H1 (cell line): ENCODE results near the gene DIAPH1. TPM values are rescaled to one million over a fixed set of nuclear protein-coding genes. Genes with fewer than 3 reads are reported as not detected.

Experiments used
- CHD1 ChIP-seq: IDR thresholded peaks from 2 replicates; pipeline ENCODE4 v1.6.1; 2012; ENCODE audit warnings: low read depth, low read length, improper control_type of control experiment
- CTCF ChIP-seq, 3 experiments: IDR thresholded peaks; 1 replicate in 2 of 3; 2 replicates in 1 of 3; pipeline versions ENCODE4 v1.5.1 to v1.6.1; 2011; ENCODE audit warnings: low read length in 3 of 3, mild to moderate bottlenecking in 3 of 3, inconsistent platforms in 2 of 3, low read depth in 1 of 3, moderate library complexity in 1 of 3; ENCODE audit not compliant: insufficient read depth in 1 of 3; ENCODE audit errors: control extremely low read depth in 1 of 3
- GTF2F1 ChIP-seq: IDR thresholded peaks from 2 replicates; pipeline ENCODE4 v1.6.1; 2012; ENCODE audit warnings: low read depth, low read length, improper control_type of control experiment, borderline replicate concordance
- KDM5A ChIP-seq: fragments of 200-600 bp; IDR thresholded peaks from 2 replicates; pipeline ENCODE4 v1.7.1; 2012; ENCODE audit warnings: mild to moderate bottlenecking, low read length, inconsistent platforms, mixed read lengths
- SAP30 ChIP-seq: fragments of 300-600 bp; sonication (generic); IDR thresholded peaks from 2 replicates; pipeline ENCODE4 v1.7.1; 2012; ENCODE audit warnings: low read length, moderate library complexity, mild to moderate bottlenecking, inconsistent platforms; ENCODE audit not compliant: insufficient read depth, insufficient replicate concordance
- TAF7 ChIP-seq: optimal IDR thresholded peaks from 2 replicates; pipeline ENCODE3; 2011; ENCODE audit warnings: low read depth, mild to moderate bottlenecking, inconsistent platforms, low read length, moderate library complexity, borderline replicate concordance
- TEAD4 ChIP-seq: IDR thresholded peaks from 2 replicates; pipeline ENCODE4 v1.6.1; 2012; ENCODE audit warnings: low read depth, low read length, inconsistent platforms, mixed read lengths
- polyA plus RNA-seq, 7 experiments: library from polyadenylated mRNA; depleted of rRNA in 3 of 7; stranded (reverse) in 5 of 7; unstranded in 2 of 7; fragments of >200 nt in 5 of 7; fragments of 200-250 nt in 2 of 7; gene quantifications; 1 replicate in 5 of 7; 2 replicates in 1 of 7; 4 replicates in 1 of 7; pipeline versions ENCODE4 v1.2.1 to v1.2.3, GENCODE V29; 2011 to 2013; ENCODE audit warnings: missing spikeins in 2 of 7, mixed read lengths in 2 of 7
- total RNA-seq: library from RNA; stranded (reverse); fragmentation: NEBNext Ultra II Directional; extraction: Animal tissue kit (Norgen Biotek cat#: 25700); gene quantifications from 2 replicates; pipeline ENCODE4 v1.2.1, GENCODE V29; 2021
- TF ChIP-seq, protein P1 (sequence below): fragments of 300-600 bp; sonication (generic); IDR thresholded peaks from 2 replicates; pipeline ENCODE4 v1.7.1; 2012; ENCODE audit warnings: low read length, moderate library complexity, mild to moderate bottlenecking, inconsistent platforms; ENCODE audit not compliant: insufficient replicate concordance

DIAPH1 gene
- total and polyA plus RNA-seq, 2 of the 8 experiments (the other 6 are each of a cell fraction or from before 2014, with no cell fraction given) = 61.2 to 114 TPM

DNA sequence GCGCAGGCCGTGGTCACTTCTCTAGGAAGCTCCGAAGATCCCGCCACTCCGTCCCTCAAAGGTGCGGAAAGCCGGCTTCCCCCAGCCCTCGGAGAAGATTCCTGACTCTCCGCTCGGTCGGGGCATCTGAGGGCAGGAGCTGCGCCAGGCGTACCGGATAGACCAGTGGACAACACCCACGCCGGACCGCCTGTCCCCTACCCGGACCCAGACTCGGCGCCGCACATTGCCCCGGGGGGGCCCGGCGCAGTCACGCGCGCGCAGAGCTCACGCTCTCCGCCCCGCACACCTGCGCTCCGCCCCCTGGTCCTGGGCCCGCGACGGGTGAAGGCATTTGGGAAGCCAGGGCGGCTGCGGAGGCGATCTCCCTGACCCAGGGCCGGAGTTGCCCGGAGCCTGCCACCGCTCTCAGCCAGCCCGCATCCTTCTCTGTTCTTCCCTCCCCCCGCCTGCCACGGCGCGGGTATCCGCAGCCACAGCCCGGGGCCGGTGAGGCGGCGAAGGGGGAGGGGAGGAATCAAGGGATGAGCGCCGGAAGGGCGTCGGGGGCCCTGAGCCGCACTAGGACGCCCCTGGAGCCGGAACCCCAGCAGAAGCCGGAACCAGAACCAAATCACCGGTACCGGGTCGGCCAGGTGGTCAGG lies 18.4 kb upstream of the DIAPH1 start (continued):
- TF ChIP-seq, protein P1, sequence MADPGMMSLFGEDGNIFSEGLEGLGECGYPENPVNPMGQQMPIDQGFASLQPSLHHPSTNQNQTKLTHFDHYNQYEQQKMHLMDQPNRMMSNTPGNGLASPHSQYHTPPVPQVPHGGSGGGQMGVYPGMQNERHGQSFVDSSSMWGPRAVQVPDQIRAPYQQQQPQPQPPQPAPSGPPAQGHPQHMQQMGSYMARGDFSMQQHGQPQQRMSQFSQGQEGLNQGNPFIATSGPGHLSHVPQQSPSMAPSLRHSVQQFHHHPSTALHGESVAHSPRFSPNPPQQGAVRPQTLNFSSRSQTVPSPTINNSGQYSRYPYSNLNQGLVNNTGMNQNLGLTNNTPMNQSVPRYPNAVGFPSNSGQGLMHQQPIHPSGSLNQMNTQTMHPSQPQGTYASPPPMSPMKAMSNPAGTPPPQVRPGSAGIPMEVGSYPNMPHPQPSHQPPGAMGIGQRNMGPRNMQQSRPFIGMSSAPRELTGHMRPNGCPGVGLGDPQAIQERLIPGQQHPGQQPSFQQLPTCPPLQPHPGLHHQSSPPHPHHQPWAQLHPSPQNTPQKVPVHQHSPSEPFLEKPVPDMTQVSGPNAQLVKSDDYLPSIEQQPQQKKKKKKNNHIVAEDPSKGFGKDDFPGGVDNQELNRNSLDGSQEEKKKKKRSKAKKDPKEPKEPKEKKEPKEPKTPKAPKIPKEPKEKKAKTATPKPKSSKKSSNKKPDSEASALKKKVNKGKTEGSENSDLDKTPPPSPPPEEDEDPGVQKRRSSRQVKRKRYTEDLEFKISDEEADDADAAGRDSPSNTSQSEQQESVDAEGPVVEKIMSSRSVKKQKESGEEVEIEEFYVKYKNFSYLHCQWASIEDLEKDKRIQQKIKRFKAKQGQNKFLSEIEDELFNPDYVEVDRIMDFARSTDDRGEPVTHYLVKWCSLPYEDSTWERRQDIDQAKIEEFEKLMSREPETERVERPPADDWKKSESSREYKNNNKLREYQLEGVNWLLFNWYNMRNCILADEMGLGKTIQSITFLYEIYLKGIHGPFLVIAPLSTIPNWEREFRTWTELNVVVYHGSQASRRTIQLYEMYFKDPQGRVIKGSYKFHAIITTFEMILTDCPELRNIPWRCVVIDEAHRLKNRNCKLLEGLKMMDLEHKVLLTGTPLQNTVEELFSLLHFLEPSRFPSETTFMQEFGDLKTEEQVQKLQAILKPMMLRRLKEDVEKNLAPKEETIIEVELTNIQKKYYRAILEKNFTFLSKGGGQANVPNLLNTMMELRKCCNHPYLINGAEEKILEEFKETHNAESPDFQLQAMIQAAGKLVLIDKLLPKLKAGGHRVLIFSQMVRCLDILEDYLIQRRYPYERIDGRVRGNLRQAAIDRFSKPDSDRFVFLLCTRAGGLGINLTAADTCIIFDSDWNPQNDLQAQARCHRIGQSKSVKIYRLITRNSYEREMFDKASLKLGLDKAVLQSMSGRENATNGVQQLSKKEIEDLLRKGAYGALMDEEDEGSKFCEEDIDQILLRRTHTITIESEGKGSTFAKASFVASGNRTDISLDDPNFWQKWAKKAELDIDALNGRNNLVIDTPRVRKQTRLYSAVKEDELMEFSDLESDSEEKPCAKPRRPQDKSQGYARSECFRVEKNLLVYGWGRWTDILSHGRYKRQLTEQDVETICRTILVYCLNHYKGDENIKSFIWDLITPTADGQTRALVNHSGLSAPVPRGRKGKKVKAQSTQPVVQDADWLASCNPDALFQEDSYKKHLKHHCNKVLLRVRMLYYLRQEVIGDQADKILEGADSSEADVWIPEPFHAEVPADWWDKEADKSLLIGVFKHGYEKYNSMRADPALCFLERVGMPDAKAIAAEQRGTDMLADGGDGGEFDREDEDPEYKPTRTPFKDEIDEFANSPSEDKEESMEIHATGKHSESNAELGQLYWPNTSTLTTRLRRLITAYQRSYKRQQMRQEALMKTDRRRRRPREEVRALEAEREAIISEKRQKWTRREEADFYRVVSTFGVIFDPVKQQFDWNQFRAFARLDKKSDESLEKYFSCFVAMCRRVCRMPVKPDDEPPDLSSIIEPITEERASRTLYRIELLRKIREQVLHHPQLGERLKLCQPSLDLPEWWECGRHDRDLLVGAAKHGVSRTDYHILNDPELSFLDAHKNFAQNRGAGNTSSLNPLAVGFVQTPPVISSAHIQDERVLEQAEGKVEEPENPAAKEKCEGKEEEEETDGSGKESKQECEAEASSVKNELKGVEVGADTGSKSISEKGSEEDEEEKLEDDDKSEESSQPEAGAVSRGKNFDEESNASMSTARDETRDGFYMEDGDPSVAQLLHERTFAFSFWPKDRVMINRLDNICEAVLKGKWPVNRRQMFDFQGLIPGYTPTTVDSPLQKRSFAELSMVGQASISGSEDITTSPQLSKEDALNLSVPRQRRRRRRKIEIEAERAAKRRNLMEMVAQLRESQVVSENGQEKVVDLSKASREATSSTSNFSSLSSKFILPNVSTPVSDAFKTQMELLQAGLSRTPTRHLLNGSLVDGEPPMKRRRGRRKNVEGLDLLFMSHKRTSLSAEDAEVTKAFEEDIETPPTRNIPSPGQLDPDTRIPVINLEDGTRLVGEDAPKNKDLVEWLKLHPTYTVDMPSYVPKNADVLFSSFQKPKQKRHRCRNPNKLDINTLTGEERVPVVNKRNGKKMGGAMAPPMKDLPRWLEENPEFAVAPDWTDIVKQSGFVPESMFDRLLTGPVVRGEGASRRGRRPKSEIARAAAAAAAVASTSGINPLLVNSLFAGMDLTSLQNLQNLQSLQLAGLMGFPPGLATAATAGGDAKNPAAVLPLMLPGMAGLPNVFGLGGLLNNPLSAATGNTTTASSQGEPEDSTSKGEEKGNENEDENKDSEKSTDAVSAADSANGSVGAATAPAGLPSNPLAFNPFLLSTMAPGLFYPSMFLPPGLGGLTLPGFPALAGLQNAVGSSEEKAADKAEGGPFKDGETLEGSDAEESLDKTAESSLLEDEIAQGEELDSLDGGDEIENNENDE = no peak
- TF ChIP-seq KDM5A (no peak), CHD1 (no peak), CTCF (IDR thresholded peaks at IDR 0.05; ENCODE audit: control extremely low read depth in 1 of 3, insufficient read depth in 1 of 3, low read depth in 1 of 3, low read length in 3 of 3) (no peak), TAF7 (no peak), GTF2F1 (no peak), SAP30 (peak; percentile 36), TEAD4 (no peak)
